HG02943 (cell line): ENCODE measurements around the gene BEX4.
"Not testable (repeated sequence)": the region's sequence is repeated elsewhere in the genome, so short reads cannot be mapped to it uniquely, and the experiment has no call there.

Experiments used
- ATAC-seq: cut with Tn5 transposase; IDR thresholded peaks from one replicate; pipeline ENCODE4 v1.9.1; 2021; ENCODE audit warnings: mild to moderate bottlenecking, low read depth, moderate library complexity; ENCODE audit not compliant: unreplicated experiment

BEX4 gene

GRCh38 chrX:103235608-103236007, 20.7 kb downstream of the BEX4 start:
- not testable (repeated sequence) for ATAC-seq

DNA sequence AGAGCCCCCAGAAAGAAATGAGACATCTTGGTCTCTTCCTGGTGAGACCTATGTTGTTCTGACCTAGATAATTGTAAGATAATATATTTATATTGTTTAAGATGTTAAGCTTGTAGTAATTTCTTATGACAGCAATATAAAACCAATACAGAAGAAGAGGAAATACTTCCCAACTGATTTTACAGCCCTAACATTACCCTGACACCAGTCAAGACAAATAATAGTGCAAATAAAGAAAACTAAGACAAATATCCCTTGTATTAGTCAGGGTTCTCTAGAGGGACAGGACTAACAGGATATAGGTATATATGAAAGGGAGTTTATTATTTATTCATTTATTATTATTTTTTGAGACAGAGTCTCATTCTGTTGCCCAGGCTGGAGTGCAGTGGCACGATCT, 21.4 kb downstream of the BEX4 start:
- no peak for ATAC-seq

- ATAC-seq: no peak
Measured at GRCh38 chrX:103240155-103240554, 25.2 kb downstream of the BEX4 start.

DNA sequence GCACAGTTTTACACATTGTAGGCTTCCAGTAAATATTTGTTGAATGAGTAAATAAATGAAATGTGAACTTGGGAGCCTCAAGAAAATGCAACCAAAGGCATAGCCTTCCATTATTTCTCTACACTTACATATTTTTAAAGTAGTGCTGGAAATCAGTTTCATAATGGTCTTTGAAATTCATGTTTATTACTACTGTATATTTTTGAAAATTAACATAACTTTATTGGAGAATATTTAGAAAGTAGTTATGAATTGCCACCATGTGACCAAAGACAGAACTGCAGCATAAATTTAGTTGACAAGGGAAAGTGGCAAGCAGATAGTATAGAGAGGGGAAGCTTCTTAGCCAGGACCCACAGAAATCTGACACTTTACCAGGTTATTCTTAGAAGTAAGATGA, 33.6 kb downstream of the BEX4 start:
- no peak for ATAC-seq

DNA sequence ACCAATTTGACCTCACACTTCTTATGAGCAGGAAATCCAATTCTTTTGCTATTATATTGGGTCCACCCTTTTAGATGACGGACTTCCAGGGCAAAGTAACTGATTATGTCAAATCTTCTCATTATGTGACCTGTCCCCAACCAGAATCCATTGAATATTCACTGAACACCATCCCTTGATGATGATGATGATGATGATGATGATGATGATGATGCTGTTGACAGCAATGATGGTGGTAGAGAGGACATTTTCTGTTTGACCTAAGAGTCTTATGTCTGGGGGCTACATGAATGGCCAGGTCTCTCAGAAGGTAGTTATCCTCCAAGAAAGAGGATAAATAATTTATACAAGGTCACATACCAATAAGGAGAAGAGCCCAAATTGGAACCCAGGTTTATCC, 34.9 kb downstream of the BEX4 start:
- no peak for ATAC-seq

GRCh38 chrX:103250977-103251376, 36.1 kb downstream of the BEX4 start:
- no peak for ATAC-seq

DNA sequence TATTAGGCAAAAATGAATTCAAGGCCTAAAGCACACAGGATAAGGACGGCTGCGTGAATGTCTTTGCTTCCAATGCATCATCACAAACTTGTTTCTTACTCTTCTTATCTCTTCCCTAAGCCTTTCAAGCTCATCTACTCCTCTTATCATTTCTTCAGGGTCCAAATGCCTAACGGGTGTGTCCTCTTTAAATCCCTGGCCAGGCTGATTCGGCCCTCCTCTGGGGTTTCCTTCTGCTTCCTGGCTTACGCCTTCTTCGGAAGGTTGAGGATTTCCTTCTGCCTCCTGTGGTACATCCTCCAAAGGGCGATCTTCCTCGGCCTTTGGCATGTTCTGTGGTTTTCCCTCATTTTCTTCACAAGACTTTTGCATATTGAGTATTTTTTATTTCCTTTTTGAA, 38.7 kb downstream of the BEX4 start:
- no peak for ATAC-seq

DNA sequence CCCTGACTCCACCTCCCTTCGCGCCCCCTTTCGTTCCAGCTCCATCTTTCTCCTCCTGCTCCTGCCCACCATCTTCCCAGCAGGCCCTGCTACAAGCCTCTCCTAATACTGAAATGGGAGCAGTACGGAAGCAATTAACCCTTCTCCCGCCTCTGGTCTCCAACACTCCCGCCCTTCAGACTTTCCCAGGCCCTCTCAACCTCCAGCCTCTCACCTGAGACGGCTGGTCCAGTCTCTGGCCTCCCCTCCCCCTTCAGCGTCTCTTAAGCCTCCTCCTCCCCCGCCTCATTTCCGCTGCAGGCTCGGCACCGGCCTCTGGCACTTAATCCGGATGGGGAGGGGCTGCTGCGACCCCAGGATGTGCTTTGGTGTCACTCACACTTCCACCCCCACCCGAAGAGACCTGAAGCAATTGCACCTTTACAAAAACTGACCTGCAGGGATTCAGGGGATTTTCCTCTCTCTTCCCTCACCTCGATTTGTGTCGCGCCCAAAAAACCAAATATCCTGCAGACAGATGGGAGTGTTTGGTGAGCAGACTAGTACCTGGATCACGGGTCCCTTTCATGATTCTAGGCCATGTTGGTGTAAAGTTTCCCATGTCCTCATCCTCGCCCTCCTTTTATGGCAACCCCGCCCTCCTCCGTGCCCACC, 39.4 kb downstream of the BEX4 start:
- peak; percentile 64 for ATAC-seq

- ATAC-seq: peak; percentile 87
Measured at GRCh38 chrX:103254921-103255493, 40.1 kb downstream of the BEX4 start, which contains the start of gene TCEAL8. TSS of gene TCEAL8 (minus strand) at chrX:103255155. CDS start at chrX:103253979, 1,176 bp downstream.

DNA sequence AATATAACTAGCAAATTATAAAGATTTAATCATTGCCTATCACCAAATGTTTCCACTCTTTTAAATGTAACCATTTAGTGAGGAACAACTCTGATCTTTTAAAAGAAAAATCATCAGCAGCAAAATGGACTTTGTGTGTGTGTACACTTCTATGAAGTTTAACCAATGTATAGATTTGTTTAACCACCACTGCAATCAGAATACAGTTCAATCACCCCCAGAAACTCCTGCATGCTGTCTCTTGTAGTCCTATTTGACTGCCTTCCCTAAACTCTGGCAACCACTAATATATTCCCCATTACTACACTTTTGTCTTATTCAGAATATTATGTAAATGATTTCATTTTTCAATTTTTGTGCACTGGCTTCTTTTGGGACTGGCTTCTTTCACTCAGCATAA, 41.7 kb downstream of the BEX4 start:
- ATAC-seq: no peak

GRCh38 chrX:103258275-103258674, 43.4 kb downstream of the BEX4 start:
- ATAC-seq: no peak
